ENCODE results near the gene RAP2B.

DNA sequence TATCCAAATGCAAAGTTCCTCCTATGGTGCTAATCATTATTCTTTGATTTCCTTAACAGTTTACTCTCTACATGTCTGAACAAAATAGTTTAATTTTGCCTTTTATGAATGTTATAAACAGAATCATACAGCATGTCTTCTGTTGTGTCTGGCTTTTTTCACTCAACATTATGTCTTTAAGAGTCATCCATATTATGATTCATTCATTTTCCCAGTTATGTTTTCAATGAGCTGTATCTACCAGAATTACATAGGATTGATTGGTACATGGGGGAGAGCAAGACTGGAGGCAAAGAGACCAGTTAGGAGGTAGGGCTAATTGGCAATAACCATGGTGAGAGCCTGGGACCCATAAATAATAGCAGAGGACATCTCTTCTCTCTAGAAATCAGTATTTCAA lies 16.6 kb upstream of the RAP2B start:
- no peak for TF ChIP-seq CTCF (conservative IDR thresholded peaks at IDR 0.05; ENCODE audit: low read length)
- TF ChIP-seq EZH2phosphoT487 (IDR thresholded peaks at IDR 0.05; ENCODE audit: borderline replicate concordance) = no peak

All from Loucy (cell line).